GM19193 (cell line): ENCODE results near the gene CFAP119.

Experiments
- POLR2A ChIP-seq: IDR thresholded peaks from 4 replicates; pipeline ENCODE4 v1.6.1; 2011; ENCODE audit not compliant: insufficient read depth, insufficient read length; ENCODE audit errors: extremely low read depth

The CFAP119 gene

GRCh38 chr16:30741461-30741914, 20.4 kb downstream of the CFAP119 start:
- no peak for TF ChIP-seq POLR2A

- no peak for TF ChIP-seq POLR2A
Observed at GRCh38 chr16:30740364-30741251, 21.3 kb downstream of the CFAP119 start.

GRCh38 chr16:30738984-30739951, 22.6 kb downstream of the CFAP119 start:
- no peak for TF ChIP-seq POLR2A

DNA sequence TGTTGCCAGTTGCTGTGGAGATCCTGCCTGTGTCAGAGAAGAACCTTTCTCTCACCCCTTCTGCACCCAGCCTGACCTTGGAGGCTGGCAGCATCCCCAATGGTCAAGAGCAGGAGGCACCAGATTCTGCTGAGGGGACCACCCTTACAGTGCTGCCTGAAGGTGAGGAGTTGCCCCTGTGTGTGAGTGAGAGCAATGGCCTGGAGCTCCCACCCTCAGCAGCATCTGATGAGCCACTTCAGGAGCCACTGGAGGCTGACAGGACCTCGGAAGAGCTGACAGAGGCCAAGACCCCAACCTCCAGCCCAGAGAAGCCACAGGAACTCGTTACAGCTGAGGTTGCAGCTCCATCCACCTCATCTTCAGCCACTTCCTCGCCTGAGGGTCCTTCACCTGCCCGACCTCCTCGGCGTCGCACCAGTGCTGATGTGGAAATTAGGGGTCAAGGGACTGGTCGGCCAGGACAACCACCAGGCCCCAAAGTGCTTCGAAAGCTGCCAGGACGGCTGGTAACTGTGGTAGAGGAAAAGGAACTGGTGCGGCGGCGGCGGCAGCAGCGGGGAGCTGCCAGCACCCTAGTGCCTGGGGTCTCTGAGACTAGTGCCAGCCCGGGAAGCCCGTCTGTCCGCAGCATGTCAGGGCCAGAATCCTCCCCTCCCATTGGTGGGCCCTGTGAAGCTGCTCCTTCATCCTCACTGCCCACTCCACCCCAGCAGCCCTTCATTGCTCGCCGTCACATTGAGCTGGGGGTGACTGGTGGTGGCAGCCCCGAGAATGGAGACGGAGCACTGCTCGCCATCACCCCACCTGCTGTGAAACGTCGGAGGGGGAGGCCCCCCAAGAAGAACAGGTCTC, 23.8 kb downstream of the CFAP119 start:
- TF ChIP-seq POLR2A: no peak

- TF ChIP-seq POLR2A: no peak
Observed at GRCh38 chr16:30736995-30737793, 24.7 kb downstream of the CFAP119 start.

GRCh38 chr16:30731411-30731810, 30.5 kb downstream of the CFAP119 start:
- no peak for TF ChIP-seq POLR2A

GRCh38 chr16:30728899-30729672, 32.8 kb downstream of the CFAP119 start:
- no peak for TF ChIP-seq POLR2A

DNA sequence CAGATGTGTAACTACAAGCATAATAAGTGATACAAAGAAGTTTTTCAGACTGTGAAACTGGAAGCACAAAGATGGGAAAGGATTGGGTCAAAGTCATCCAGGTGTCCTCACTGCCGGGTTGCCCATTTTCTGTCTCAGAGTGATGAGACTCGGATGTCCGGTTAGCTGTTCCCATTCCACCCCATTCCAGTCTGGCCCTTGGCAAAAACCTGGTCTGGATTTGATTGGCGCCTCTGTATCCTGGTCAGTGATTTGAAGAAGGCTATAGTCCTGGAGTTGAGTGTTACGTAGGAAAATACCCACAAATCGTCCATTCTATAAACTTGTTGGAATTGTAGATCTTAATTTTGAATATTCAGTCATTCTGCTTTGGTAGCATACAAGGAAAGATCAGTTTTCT, 33.5 kb downstream of the CFAP119 start:
- no peak for TF ChIP-seq POLR2A

GRCh38 chr16:30725418-30725792, 36.5 kb downstream of the CFAP119 start:
- no peak for TF ChIP-seq POLR2A

- TF ChIP-seq POLR2A: no peak
Observed at GRCh38 chr16:30724641-30725417, 37.0 kb downstream of the CFAP119 start.

DNA sequence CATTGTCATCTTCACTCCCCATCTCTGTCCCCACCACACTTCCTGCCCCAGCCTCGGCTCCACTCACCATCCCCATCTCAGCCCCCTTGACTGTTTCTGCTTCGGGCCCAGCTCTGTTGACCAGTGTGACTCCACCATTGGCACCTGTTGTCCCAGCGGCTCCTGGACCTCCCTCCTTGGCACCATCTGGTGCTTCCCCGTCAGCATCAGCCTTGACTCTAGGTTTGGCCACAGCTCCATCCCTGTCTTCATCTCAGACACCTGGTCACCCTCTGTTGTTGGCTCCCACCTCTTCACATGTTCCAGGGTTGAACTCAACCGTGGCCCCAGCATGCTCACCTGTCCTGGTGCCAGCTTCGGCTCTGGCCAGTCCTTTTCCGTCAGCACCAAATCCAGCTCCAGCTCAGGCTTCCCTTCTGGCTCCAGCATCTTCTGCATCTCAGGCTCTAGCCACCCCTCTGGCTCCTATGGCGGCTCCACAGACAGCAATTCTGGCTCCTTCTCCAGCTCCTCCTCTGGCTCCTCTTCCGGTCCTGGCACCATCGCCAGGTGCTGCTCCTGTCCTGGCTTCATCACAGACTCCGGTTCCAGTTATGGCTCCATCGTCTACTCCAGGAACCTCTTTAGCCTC, 38.0 kb downstream of the CFAP119 start:
- no peak for TF ChIP-seq POLR2A

- no peak for TF ChIP-seq POLR2A
Observed at GRCh38 chr16:30722916-30723315, 38.9 kb downstream of the CFAP119 start.

- TF ChIP-seq POLR2A: no peak
Observed at GRCh38 chr16:30722443-30722842, 39.4 kb downstream of the CFAP119 start.
